CD4-positive, alpha-beta T cell treated with Interleukin-6 at 100 ng/mL for 8 hours (primary cell): Measurements from ENCODE around the gene NCAPH2.
"Not testable (repeated sequence)": the region's sequence is repeated elsewhere in the genome, so short reads cannot be mapped to it uniquely, and the experiment has no call there.

Source experiments
- DNase-seq: peaks from one replicate; pipeline ENCODE4 v3.0.0-alpha.2; 2020; ENCODE audit warnings: mixed read lengths, low spot score

NCAPH2 gene

GRCh38 chr22:50519151-50519550 is 11.1 kb downstream of the NCAPH2 start:
- no peak for DNase-seq

GRCh38 chr22:50520184-50520583 is 12.2 kb downstream of the NCAPH2 start:
- not testable (repeated sequence) for DNase-seq

- DNase-seq = no peak
Measured at GRCh38 chr22:50520826-50521453, 12.9 kb downstream of the NCAPH2 start.

- DNase-seq = no peak
Measured at GRCh38 chr22:50521710-50522109, 13.7 kb downstream of the NCAPH2 start.

- no peak for DNase-seq
Measured at GRCh38 chr22:50522208-50522805, 14.3 kb downstream of the NCAPH2 start.

- no peak for DNase-seq
Measured at GRCh38 chr22:50522806-50523438, 14.9 kb downstream of the NCAPH2 start.

GRCh38 chr22:50523458-50523805 is 15.4 kb downstream of the NCAPH2 start:
- no peak for DNase-seq

- no peak for DNase-seq
Measured at GRCh38 chr22:50523806-50524675, 16.0 kb downstream of the NCAPH2 start.

- no peak for DNase-seq
Measured at GRCh38 chr22:50524676-50525103, 16.7 kb downstream of the NCAPH2 start.

GRCh38 chr22:50525104-50525857 is 17.3 kb downstream of the NCAPH2 start, which contains the start of gene SCO2:
Gene SCO2 (minus strand): TSS chr22:50525598. CDS start chr22:50524411, 1,187 bp downstream.
- DNase-seq = peak; percentile 98

- DNase-seq = no peak
Measured at GRCh38 chr22:50525858-50526107, 17.8 kb downstream of the NCAPH2 start.

- peak; percentile 87 for DNase-seq
Measured at GRCh38 chr22:50526108-50526833, 18.2 kb downstream of the NCAPH2 start.

- DNase-seq = no peak
Measured at GRCh38 chr22:50526834-50527801, 19.1 kb downstream of the NCAPH2 start.

GRCh38 chr22:50527921-50528681 is 20.1 kb downstream of the NCAPH2 start:
- no peak for DNase-seq

- no peak for DNase-seq
Measured at GRCh38 chr22:50528682-50529415, 20.8 kb downstream of the NCAPH2 start.

GRCh38 chr22:50529416-50529896 is 21.4 kb downstream of the NCAPH2 start:
- no peak for DNase-seq

GRCh38 chr22:50529897-50530579 is 22.0 kb downstream of the NCAPH2 start, which contains the start of gene TYMP:
Gene TYMP (minus strand): TSS chr22:50530012. CDS start chr22:50529709, 303 bp downstream.
- peak; percentile 63 for DNase-seq

- no peak for DNase-seq
Measured at GRCh38 chr22:50530580-50530876, 22.5 kb downstream of the NCAPH2 start.
